GM21367 (cell line): ENCODE results near the gene UGDH.
"Not testable (repeated sequence)": the region's sequence is repeated elsewhere in the genome, so short reads cannot be mapped to it uniquely, and the experiment has no call there.

Experiments used
- ATAC-seq: cut with Tn5 transposase; IDR thresholded peaks from one replicate; pipeline ENCODE4 v1.9.1; 2021; ENCODE audit not compliant: unreplicated experiment

UGDH gene

DNA sequence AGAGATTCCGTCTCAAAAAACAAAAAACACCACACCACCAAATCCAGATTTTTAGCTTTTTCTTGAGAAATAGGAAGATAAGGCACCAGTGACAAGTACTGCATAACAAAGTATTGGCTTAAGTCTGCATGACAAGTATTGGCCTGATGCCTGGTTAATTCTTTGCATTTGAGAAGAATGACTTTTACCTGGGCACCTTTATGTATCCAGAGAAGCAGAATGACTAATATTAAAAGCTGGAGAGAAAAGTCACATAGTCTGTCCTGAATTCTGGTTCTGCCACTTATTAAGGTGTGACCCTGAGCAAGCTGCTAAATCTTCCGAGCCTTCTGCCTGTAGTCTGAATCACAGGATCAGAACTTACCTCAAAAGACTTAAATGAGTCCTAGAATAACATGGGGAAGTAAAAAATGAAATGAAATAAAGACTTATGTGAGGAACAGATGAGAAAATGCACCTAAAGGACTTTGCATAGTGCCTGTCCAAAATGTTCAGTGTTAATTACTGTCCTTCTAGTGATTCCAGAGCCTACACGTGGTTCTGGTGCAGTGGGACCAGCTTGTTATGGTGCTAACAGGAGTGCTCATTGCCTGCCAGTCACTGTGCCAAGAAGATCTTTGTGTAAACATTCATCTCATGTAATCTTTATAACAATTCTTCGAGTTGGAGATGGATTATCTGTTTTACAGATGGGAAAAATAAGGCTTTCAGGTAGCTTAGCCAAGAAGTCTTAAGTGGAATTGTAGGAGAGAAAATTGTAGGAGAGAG, 31.6 kb downstream of the UGDH start:
- ATAC-seq: no peak

DNA sequence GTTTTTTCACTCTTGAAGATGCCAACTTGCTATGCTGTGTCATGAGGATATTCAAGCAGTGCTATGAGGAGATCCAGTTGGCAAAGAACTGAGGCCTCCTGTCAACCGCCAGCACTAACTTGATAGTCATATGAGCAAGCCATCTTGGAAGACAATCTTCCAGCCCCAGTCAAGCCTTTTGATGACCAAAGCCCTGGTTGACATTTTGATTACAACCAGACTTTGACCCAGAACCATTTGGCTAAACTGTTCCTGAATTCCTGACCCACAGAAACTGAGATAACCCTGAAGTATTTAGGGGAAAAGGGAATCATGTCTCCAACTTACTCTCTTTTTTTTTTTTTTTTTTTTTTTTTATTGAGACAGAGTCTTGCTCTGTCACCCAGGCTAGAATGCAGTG, 32.9 kb downstream of the UGDH start:
- ATAC-seq: no peak

DNA sequence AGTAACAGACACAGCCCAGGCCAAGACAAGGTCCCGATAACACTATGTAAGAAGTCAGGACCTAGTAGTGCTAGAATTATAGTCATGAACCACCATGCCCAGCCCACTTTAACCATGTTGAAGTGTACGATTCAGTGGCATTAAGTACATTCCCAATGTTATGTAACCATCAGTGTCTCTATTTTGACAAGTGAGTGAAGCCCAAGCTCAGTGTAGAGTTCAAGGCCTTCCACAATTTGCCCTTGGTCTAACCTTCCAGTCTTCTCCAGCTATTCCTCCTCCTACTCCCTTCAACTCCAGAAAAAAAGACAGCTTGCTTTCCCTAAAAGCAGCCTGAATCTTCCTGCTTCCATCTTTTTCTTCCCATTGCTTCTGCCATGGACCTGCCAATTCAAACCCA, 36.9 kb downstream of the UGDH start:
- ATAC-seq: no peak

DNA sequence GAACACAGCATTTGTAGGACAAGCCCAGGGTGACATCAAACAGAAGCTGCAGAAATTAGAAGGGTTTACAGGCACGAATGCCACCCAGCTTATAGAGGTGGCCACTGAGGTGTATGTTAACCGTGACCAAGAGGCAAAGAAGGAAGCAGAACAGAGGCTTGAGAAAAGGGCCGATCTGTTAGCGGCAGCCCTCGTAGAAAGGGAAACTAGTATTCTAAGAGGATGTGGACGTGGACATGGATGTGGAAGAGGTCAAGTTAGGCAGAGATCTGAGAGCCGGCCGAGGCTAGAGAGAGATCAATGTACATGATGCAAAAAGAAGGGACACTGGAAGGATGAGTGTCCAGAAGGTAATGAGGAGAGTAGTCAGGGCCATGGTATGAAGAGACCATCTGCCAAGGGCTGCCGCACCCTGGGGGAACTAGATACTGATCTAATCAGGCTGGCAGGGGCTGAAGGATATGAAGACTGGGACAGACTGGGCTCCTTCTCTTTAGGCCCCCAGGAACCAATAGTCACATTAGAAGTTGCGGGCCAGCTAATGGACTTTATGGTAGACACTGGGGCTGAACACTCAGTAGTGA, 40.9 kb downstream of the UGDH start:
- no peak for ATAC-seq

DNA sequence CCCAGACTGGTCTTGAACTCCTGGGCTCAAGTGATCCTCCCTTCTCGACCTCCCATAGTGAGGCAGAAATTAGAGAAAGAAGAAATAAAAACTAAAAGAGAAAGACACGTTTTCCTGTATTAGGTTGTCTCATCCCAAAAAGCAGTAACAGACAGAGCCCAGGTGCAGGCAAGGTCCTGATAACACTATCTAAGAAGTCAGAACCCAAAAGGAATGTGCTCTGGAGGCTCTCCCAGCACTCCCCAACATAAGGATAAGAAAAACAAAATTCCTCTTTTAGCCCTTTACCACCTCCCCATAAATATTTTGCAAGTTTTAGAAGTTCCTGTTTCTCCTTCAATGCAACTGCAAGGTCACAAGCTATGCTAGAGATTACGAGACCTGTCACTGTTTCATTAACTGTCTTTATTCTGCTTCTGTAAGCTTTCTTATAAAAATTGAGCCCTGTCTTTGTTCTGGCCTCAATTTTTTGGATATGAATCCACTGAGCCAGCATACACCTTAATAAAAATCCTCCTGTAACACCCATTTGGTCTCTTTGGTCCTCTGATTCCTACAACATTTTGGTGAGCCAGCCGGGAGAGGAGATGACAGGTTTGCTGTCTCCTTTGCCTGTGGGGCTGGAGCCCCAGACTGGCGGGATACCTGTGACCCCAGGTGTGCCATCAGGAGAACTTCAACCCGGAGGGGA, 42.5 kb downstream of the UGDH start:
- no peak for ATAC-seq

DNA sequence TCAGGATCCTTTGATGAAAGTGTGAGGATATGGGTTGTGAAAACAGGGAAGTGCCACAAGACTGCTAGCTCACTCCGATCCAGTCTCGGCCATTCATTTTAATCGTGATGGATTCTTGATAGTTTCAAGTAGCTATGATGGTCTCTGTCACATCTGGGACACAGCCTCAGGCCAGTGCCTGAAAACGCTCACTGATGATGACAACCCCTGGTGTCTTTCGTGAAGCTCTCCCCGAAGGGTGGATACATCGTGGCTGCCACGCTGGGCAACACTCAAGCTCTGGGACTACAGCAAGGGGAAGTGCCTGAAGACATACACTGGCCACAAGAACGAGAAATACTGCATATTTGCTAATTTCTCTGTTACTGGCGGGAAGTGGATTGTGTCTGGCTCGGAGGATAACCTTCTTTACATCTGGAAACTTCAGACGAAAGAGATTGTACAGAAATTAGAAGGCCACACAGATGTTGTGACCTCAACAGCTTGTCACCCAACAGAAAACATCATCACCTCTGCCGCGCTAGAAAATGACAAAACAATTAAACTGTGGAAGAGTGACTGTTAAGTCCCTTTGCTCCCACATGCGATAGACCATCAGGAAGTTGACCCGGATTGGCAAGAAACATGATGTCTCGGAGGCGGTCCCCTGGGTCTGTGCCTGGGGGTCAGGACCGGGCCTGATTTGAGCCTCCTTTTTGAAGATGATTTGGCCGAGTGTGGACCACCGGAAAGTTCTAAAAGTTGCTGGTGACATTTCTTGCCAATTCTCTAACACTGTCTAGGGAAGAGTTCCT, 46.1 kb downstream of the UGDH start:
- no peak for ATAC-seq

DNA sequence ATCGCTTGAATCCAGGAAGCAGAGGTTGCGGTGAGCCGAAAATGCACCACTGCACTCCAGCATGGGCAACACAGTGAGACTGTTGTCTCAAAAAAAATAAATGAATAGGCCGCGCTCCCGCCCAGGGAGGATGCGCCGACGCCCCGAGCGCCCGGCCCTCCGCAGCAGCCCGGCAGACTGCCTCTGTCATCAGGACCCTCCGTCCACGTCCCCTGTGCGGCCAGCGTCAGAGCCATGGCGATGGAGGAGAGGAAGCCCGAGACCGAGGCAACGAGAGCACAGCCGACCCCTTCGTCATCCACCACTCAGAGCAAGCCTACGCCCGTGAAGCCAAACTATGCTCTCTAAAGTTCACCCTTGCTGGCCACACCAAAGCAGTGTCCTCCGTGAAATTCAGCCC, 47.0 kb downstream of the UGDH start:
- no peak for ATAC-seq

DNA sequence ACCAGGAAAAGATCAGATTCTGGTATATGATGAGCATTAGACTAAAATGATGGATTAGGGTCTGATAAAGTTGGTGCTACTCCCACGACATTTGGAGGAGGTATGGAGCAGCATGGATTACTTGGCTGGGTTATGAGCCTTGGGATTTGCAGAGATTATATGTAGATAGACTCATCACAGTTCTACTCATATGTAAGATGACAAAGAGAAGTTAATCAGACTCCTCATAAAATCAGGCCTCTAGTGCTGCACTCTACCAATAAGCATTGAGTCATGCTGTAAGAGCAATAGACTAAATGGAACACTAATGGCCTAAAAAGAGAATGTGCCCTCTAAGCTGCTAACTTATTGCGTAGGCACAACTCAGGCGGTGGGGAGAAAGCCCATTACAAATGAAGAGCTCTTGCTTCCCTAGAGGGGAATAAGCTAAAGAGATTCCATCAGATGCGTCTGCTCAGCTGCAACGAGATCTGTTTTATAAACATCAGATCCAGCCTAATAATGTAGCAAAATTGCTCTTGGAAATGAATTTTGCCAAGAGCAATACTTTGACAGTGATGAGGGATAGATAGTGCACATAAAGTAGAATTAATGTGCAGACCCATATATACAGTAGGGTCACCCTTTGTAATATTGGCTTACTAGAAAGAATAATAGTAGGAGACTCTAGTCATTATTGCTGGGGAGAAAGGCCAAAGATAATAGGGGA, 50.9 kb downstream of the UGDH start:
- no peak for ATAC-seq

DNA sequence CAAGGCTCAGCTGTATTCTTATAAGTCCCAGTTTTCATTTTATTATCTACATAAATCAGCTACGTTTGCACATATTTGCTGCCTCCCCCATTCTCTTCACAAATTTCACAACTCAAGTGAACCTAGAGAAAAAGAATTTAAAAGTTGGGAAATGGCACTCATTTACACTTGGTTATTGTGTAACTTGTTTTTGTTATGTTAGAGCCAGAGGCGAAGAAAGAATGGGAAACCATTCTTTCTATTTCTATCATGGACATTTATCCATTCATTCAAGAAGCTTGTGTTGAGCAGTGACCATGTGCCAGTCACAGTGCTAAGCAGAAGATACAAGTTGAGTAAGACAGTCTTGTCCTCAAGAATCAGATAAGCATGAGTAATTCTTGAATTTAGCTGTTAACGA, 54.8 kb downstream of the UGDH start:
- ATAC-seq: no peak

DNA sequence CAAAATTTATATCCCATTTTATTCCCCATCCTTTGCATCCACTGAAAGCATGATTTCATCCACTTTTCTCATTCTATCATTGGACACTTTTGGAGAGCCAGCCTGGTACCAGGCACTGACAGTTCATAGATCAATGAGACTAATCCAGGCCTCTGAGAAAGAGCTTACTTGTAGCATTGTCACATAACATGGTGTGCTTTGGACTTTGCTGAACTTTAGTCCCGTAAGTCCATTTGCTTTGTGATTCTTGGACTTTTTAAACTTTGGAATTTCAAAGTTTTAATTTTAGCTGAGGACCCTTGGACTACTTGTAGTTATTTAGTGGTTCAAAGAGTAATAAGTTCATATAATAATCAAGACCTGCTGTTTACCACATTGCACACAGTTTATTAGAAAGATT, 56.8 kb downstream of the UGDH start:
- ATAC-seq: no peak

DNA sequence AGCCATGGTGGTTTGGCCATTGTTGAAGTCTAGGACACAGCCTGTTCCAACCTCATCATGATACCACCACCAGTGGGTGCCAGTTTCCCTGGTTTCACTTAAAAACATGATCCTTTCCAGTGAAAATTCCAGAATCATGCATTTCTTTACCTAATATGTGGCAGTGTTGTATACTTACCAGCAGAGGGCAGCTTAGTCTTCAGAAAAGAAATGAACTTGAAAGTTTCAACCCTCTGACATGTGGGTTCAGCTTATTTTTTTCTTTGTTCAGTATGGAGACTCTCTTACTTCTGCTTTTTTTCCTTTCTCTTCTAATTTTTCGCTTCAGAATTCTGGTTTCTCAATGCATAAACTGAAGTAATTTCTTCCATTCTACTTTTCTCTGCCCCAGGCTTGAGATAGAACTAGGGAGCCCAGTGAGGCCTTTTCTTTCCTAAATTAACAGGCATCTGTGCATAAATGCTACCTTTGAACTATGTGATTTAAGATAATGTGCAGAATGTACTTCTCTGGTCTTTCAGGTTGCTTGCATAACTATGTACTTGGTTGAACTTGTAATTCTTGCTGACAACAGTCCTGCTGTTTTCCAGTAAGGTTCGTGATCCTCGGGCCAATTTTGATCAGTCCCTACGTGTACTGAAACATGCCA, 57.7 kb downstream of the UGDH start:
- no peak for ATAC-seq

DNA sequence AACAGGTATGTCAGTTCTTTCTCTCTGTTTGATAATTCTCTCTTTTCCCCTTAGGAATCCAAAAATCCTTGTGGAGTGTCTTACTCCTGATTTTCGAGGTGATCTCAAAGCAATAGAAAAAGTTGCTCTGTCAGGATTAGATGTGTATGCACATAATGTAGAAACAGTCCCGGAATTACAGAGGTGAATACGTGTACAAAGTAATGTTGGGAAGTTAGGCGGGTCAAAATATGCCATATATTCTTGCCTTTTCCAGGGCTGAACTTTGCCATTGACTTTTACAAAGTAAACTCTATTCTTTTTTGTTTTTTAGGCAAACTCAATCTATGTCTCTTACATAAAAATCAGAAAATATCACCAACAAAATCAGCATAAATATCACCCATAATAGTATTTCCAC, 59.8 kb downstream of the UGDH start:
- no peak for ATAC-seq

DNA sequence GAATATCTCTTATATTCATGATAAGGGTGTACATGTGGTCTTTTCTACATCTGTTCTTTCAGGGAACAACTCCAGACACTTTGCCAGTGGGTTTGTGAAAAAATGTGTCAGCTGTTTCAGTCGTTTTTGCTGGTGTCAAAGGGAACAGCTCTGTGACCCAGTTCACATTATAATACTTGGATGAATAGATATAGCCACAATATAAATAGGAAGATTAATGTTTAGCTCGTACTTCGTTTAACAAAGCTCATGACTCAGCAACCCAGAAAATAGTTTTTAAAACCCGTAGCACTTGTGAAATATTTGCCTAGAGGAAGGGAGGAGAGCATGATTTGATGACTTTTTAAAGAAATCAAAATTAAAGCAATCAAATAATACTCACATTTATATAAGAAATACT, 60.5 kb downstream of the UGDH start:
- no peak for ATAC-seq

DNA sequence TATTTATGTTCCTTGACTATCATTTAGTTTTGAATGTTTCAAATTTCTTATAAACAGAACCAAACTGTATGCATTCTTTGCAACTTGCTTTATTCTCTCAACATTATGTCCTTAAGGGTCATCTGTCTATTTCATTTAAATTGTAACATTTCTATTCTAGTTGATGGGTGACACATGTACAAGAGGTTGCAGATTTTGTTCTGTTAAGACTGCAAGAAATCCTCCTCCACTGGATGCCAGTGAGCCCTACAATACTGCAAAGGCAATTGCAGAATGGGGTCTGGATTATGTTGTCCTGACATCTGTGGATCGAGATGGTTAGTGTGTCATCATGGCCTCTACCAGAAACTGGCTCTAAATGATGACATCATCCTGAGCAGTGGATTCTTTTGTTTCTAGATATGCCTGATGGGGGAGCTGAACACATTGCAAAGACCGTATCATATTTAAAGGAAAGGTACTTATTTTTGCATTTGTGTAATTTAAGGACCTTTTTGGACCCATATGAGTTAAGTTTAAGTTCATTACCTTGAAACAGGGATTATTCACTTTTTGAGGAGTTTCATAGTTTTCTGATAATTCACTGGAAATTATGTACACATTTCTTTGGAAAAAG, 62.2 kb downstream of the UGDH start:
- ATAC-seq: no peak

DNA sequence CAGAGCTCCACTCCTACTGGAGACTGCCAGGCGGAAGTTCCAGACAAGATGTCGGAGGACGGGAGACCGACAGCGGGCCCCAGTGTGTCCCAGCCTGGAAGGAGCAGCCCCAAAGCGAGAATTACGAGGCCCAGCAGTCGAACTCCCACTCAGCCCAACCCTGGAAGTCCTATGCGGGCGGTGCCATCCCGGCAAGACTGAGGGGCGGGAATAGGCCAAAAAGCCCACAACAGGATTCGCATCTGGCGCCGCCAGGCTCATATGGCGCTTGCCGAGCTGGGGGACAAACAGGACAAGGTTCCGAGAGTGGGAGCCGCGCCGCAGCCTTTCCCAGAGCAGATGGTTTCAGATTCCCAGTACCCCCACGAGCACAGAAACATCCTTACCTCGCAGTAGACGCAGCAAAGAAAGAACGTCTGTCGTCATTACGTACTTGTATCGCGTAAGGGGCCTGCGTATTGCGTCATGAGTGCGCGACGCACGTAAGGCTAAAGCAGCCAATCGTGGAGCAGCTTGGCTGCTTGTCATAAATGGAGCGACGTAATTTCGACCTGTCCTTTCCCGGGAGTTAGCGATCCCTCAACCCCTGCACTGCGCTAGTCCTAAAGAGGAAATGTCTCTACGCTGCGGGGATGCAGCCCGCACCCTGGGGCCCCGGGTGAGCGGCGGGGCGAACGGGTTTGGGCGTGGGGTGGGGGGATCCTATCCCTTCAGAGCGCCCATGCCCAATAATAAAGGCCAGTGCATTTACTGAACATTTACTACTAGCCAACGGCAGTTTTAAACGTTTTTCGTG, 68.5 kb downstream of the UGDH start, which contains the start of the genes LIAS and RPL9:
TSS of gene LIAS (plus strand) at position 552 of the 796 bp plus-strand sequence. CDS start at position 614, 62 bp downstream.
TSS of gene RPL9 (minus strand) at position 418 of the 796 bp plus-strand sequence. CDS start 483 bp downstream, outside the sequence.
- peak; percentile 79 for ATAC-seq

DNA sequence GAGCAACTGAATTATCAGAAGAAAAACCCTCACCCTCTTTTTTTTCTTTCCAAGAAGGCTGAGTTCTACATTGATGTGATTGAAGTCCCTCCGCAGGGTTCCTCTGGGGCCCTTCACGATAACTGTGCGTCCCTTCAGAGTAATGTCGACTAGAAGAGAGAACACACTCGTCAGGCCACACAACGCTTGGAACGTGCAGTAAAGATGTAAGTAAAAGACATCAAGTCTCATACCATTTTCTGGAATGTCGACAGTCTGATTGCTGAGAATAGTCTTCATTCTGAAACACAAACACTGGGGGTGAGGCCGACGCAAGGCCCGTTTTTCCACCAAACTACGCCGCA, 69.1 kb downstream of the UGDH start:
- not testable (repeated sequence) for ATAC-seq

DNA sequence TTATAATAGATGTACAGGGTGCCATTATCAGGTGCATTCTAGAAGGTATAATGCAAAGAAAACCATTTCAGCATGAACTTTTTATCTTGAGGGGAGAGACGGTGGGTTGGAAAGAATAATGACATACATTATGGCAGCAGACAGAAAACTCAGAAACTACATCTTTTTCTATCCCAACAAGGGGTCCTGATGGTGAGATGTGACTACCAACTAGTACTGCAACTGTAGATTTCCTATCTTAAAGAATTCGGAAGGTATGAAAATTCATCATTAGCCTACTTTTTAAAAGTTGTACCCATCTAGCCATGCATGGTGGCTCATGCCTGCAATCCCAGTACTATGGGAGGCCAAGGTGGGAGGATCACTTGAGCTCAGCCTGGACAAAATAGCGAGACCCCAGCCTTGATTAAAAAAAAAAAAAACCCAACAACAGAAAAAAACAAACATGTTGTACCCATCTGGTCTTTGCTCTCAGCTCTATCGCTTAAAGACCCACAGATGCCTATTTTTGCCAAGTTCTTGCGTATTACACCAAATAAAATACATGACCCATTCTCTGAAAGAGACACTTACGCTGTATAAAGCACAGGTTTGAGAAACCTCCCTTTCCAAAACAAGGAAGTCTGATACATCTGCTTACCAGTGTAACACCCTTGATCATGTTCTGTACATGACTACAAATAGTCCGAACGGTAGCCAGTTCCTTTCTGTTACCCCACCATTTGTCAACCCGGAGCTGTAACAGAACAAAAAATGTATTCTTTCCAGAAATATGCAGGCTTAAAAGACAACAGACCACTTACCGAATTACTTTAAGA, 70.1 kb downstream of the UGDH start:
- ATAC-seq: no peak

DNA sequence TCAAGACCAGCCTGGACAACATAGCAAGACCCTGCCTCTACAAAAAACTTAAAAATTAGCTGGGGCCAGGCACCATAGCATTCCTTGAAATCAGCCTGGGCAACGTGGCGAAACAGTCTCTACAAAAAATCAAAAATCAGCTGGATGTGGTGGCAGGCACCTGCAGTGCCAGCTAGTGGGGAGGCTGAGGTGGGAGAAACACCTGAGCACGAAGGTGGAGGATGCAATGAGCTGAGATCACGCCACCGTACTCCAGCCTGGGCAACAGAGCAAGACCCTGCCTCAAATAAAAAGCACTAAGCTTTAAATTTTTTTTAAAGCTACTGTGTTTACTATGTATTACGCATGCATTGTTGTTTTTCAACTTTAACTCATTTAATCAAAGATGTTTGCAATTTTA, 71.8 kb downstream of the UGDH start:
- no peak for ATAC-seq
